22Rv1 (cell line): ENCODE data around the gene SLC38A10.

Source experiments
- H3K27ac ChIP-seq: fragments of 450-650 bp; 2 replicates; pipeline ENCODE4 v1.5.1; 2017
- ZFX ChIP-seq: fragments of 450-650 bp; IDR thresholded peaks from 2 replicates; pipeline ENCODE4 v1.6.1; 2017; ENCODE audit warnings: antibody characterized with exemption, borderline replicate concordance
- TF ChIP-seq, protein P1 (sequence below): fragments of 450-650 bp; IDR thresholded peaks from 2 replicates; pipeline ENCODE4 v1.5.1; 2017; ENCODE audit warnings: mild to moderate bottlenecking

Gene SLC38A10

GRCh38 chr17:81305051-81305630, 10.0 kb upstream of the SLC38A10 start:
- no peak overlapping the region for H3K27ac ChIP-seq
- TF ChIP-seq, protein P1, sequence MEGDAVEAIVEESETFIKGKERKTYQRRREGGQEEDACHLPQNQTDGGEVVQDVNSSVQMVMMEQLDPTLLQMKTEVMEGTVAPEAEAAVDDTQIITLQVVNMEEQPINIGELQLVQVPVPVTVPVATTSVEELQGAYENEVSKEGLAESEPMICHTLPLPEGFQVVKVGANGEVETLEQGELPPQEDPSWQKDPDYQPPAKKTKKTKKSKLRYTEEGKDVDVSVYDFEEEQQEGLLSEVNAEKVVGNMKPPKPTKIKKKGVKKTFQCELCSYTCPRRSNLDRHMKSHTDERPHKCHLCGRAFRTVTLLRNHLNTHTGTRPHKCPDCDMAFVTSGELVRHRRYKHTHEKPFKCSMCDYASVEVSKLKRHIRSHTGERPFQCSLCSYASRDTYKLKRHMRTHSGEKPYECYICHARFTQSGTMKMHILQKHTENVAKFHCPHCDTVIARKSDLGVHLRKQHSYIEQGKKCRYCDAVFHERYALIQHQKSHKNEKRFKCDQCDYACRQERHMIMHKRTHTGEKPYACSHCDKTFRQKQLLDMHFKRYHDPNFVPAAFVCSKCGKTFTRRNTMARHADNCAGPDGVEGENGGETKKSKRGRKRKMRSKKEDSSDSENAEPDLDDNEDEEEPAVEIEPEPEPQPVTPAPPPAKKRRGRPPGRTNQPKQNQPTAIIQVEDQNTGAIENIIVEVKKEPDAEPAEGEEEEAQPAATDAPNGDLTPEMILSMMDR = no peak
- no peak for TF ChIP-seq ZFX

DNA sequence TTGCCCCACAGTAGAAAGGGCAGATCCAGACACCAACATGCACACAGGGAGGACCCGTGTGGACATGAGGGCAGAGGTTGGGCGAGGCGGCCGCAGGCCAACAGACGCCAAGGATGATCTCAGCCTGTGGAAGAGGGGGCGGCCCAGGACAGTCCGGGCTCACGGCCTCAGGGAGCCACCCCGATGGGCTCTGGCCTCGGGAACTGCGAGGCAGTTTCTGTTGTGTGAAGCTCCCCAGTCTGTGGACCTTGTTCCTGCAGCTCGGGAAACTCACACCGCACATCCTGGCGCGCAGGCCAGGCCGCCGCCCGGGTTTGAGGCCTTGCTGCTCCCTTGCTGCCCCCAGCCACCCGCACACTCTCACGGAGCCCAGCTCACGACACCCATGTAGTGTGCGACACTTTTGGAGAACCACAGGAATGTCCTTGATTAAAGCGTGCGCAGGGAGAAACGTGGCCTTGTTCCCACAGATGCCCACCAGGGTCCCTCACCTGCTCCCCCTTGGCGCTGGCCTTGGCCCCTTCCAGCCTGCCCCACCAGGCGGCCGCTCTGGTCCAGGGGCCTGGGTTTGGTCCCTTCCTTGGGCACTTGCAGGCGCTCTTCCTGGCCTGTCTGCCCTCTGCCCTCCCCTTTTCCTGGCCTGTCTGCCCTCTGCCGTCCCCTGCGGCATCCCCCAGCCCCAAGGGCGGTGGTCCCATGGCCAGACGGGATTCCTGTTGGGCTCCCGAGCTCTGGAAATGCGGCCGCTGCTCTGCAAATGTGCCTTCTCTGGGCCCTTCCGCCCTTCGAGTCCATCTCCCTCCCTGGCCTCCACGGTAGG, 9.3 kb upstream of the SLC38A10 start:
- TF ChIP-seq, protein P1 = no peak
- no peak for TF ChIP-seq ZFX
- no peak overlapping the region for H3K27ac ChIP-seq

DNA sequence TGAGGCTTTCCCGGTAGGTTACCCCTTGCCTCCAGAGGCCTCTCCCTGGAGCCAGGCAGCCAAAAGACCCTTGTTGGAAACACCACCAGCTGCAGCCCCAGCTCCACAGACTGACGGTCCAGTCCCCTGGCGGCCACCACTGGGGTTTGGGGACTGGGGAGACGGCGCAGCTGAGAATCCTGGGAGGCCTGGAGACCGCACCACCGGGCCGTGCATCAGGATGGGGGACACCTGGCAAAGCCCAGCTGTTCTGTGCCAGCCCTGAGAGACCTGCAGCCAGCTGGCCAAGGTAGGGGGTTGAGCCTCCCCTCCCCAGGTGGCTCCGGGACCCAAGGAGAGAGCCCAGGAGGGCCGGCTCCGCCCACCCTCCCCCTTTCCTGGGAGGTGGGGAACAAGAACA, 8.3 kb upstream of the SLC38A10 start:
- no peak for TF ChIP-seq ZFX
- TF ChIP-seq, protein P1 = no peak
- H3K27ac ChIP-seq = no peak overlapping the region

DNA sequence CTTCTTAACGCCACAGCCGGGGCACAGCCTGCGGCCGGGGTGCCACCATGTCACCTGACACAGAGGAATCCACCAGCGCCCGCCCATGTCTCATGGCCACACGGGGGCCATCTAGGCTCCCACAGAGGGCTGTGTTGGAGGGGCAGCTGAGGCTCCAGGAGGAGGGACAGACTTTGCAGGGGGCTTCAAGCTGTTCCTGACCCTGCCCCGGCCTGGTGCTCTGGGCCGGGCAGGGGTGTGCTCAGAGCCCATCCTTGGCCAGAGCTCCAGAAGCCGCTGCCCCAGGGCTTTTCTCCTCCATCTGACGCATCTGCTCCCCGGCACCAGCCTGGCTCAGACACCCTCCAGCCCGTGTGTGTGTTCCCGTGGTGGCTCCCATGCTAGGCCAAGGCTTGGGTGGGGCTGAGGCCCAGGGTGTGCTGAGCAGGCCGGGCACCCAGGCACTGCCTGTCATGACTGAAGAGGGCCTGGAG, 7.8 kb upstream of the SLC38A10 start:
- TF ChIP-seq, protein P1 = no peak
- no peak for TF ChIP-seq ZFX
- no peak overlapping the region for H3K27ac ChIP-seq

- no peak for TF ChIP-seq ZFX
- TF ChIP-seq, protein P1 = no peak
- H3K27ac ChIP-seq = no peak overlapping the region
Measured at GRCh38 chr17:81302324-81302723, 7.2 kb upstream of the SLC38A10 start.

- no peak overlapping the region for H3K27ac ChIP-seq
- no peak for TF ChIP-seq ZFX
- TF ChIP-seq, protein P1 = no peak
Measured at GRCh38 chr17:81301195-81302144, 6.4 kb upstream of the SLC38A10 start.
